SK-N-SH (cell line): Measurements from ENCODE around the gene CCNY. TPM values are rescaled to one million over a fixed set of nuclear protein-coding genes. Genes with fewer than 3 reads are reported as not detected.

Experiments
- CTCF ChIA-PET: fragments of 300-600, 350-600 bp; formaldehyde crosslinking; extraction: SDS; loops from one replicate; lab custom pipeline; 2021; lab: Yijun Ruan, JAX
- POLR2A ChIA-PET: fragments of 350-600 bp; sonication (Branson Sonifier 250); formaldehyde crosslinking; extraction: SDS; loops from one replicate; lab custom pipeline; 2020; ENCODE audit warnings: antibody characterized with exemption, inconsistent platforms; lab: Yijun Ruan, JAX
- DNase-seq: peaks from one replicate; pipeline ENCODE4 v3.0.0; 2012
- H2AFZ ChIP-seq: fragments of 200-600 bp; sonication (generic); 2 replicates; pipeline ENCODE4 v1.8.1; 2016; ENCODE audit warnings: antibody characterized with exemption, mild to moderate bottlenecking, low read depth
- H3F3A ChIP-seq: fragments of 200-600 bp; sonication (generic); replicated peaks from 2 replicates; pipeline ENCODE3; 2016; ENCODE audit warnings: antibody characterized with exemption, mild to moderate bottlenecking; ENCODE audit not compliant: insufficient read depth
- H3K27ac ChIP-seq, 2 experiments: fragments of 200-500 bp in 1 of 2; fragments of 200-600 bp in 1 of 2; sonication (Bioruptor generic) in 1 of 2; sonication (generic), shearing (Covaris generic) in 1 of 2; 2 replicates each; pipeline versions ENCODE4 v1.5.1 to v1.6.1; 2014 to 2016; ENCODE audit warnings: low read depth in 2 of 2, inconsistent platforms in 1 of 2, low read length in 1 of 2, mild to moderate bottlenecking in 1 of 2, mixed read lengths in 1 of 2
- H3K27me3 ChIP-seq: fragments of 200-600 bp; sonication (generic), shearing (Covaris generic); 2 replicates; pipeline ENCODE4 v1.6.1; 2016; ENCODE audit warnings: mixed run types; ENCODE audit not compliant: insufficient read depth
- H3K36me3 ChIP-seq, 2 experiments: fragments of 200-500 bp in 1 of 2; fragments of 200-600 bp in 1 of 2; sonication (Bioruptor generic) in 1 of 2; sonication (generic) in 1 of 2; replicated peaks in 1 of 2; 2 replicates each; pipeline versions ENCODE3 to v1.5.1; 2014 to 2016; ENCODE audit warnings: low read length in 1 of 2, mild to moderate bottlenecking in 1 of 2; ENCODE audit not compliant: insufficient read depth in 2 of 2, control insufficient read depth in 1 of 2
- H3K4me1 ChIP-seq, 2 experiments: fragments of 200-500 bp in 1 of 2; fragments of 200-600 bp in 1 of 2; sonication (Bioruptor generic) in 1 of 2; sonication (generic), shearing (Covaris generic) in 1 of 2; 2 replicates each; pipeline versions ENCODE4 v1.5.1 to v1.6.1; 2014 to 2016; ENCODE audit warnings: low read depth in 1 of 2, low read length in 1 of 2, mixed run types in 1 of 2; ENCODE audit not compliant: insufficient read depth in 2 of 2, control insufficient read depth in 1 of 2
- H3K4me2 ChIP-seq: fragments of 200-600 bp; sonication (generic), shearing (Covaris generic); 2 replicates; pipeline ENCODE4 v1.6.1; 2017; ENCODE audit warnings: mixed run types
- H3K4me3 ChIP-seq, 2 experiments: fragments of 200-500 bp in 1 of 2; fragments of 200-600 bp in 1 of 2; sonication (Bioruptor generic) in 1 of 2; sonication (generic), shearing (Covaris generic) in 1 of 2; 2 replicates each; pipeline versions ENCODE4 v1.5.1 to v1.8.1; 2014 to 2016; ENCODE audit warnings: low read depth in 2 of 2, inconsistent platforms in 1 of 2, low read length in 1 of 2, mild to moderate bottlenecking in 1 of 2, mixed read lengths in 1 of 2, moderate library complexity in 1 of 2
- H3K79me2 ChIP-seq: fragments of 200-600 bp; sonication (generic); 2 replicates; pipeline ENCODE4 v1.8.1; 2017; ENCODE audit warnings: mild to moderate bottlenecking; ENCODE audit not compliant: insufficient read depth
- H3K9ac ChIP-seq: fragments of 200-600 bp; sonication (generic); 2 replicates; pipeline ENCODE4 v1.6.1; 2017; ENCODE audit warnings: mixed run types
- H3K9me2 ChIP-seq: fragments of 200-600 bp; sonication (generic); 2 replicates; pipeline ENCODE4 v1.6.1; 2017; ENCODE audit warnings: mixed run types
- H3K9me3 ChIP-seq: fragments of 200-600 bp; sonication (generic); 2 replicates; pipeline ENCODE4 v1.6.1; 2017; ENCODE audit warnings: mixed run types, mild to moderate bottlenecking, moderate library complexity
- H4K20me1 ChIP-seq: fragments of 200-600 bp; sonication (generic); 2 replicates; pipeline ENCODE4 v1.6.1; 2017; ENCODE audit warnings: mild to moderate bottlenecking, mixed run types; ENCODE audit not compliant: insufficient read depth
- GATA2 ChIP-seq: sonication (generic); formaldehyde crosslinking; IDR thresholded peaks from 2 replicates; pipeline ENCODE4 v1.5.0; 2020; ENCODE audit warnings: mild to moderate bottlenecking, missing genetic modification reagents
- JUND ChIP-seq: IDR thresholded peaks from 2 replicates; pipeline ENCODE4 v1.4.0; 2012
- PBX3 ChIP-seq: IDR thresholded peaks from 2 replicates; pipeline ENCODE4; 2012
- POLR2AphosphoS5 ChIP-seq: IDR thresholded peaks from 2 replicates; pipeline ENCODE4 v1.6.1; 2012; ENCODE audit warnings: low read depth, low read length
- RAD21 ChIP-seq: IDR thresholded peaks from 2 replicates; pipeline ENCODE4 v1.6.1; 2012; ENCODE audit warnings: mild to moderate bottlenecking, low read length
- RCOR1 ChIP-seq: fragments of 150-350 bp; IDR thresholded peaks from 2 replicates; pipeline ENCODE4 v1.6.1; 2017; ENCODE audit warnings: antibody characterized with exemption, low read length
- REST ChIP-seq: IDR thresholded peaks from 2 replicates; pipeline ENCODE4 v1.6.1; 2012; ENCODE audit warnings: mild to moderate bottlenecking, low read depth, low read length, moderate library complexity
- SIN3A ChIP-seq: IDR thresholded peaks from 2 replicates; pipeline ENCODE4 v1.6.1; 2012; ENCODE audit warnings: low read depth, mild to moderate bottlenecking, low read length, moderate library complexity, borderline replicate concordance
- TAF1 ChIP-seq: IDR thresholded peaks from 2 replicates; pipeline ENCODE4 v1.6.1; 2012; ENCODE audit warnings: low read depth, mild to moderate bottlenecking, low read length, moderate library complexity, borderline replicate concordance
- TCF12 ChIP-seq: IDR thresholded peaks from 2 replicates; pipeline ENCODE4 v1.4.0; 2012
- TEAD4 ChIP-seq: IDR thresholded peaks from 2 replicates; pipeline ENCODE4 v1.4.0; 2012; ENCODE audit warnings: mild to moderate bottlenecking, borderline replicate concordance; ENCODE audit not compliant: insufficient read depth
- YY1 ChIP-seq: IDR thresholded peaks from 2 replicates; pipeline ENCODE4 v1.4.0; 2012; ENCODE audit warnings: low read depth, mild to moderate bottlenecking
- ZBTB33 ChIP-seq: IDR thresholded peaks from 2 replicates; pipeline ENCODE4 v1.4.0; 2012; ENCODE audit warnings: low read depth, borderline replicate concordance
- WGBS: methylation state at CpG from one replicate; pipeline ENCODE4 v1.1.6; 2017; ENCODE audit warnings: low lambda C conversion rate; 5-methylcytosine and 5-hydroxymethylcytosine counted together
- polyA plus RNA-seq, 3 experiments: library from polyadenylated mRNA; depleted of rRNA; stranded (reverse); fragments of >200 nt; gene quantifications; 2 replicates each; pipeline ENCODE4 v1.2.3, GENCODE V29; 2012

CCNY gene
- polyA plus RNA-seq, 1 of the 3 experiments (the other 2 are of a cell fraction): 29.4 TPM

- WGBS: 29% methylated on average over 2 of the region's 2 CpGs
- Histone ChIP-seq H3K4me2 (no peak overlapping the region), H3K27me3 (peaks cover 13% of the 10 kb centered on the region), H3K9me3 (no peaks in the 10 kb centered on the region), H3K27ac (no peak overlapping the region), H3K36me3 (no peaks in the 10 kb centered on the region), H3K4me1 (peaks cover 0 to 3% of the 10 kb centered on the region in 2 experiments; a peak in 1 of 4 replicates), H3K79me2 (no peaks in the 10 kb centered on the region), H3K9me2 (no peaks in the 10 kb centered on the region), H3K9ac (no peak overlapping the region), H3K4me3 (no peak overlapping the region), H4K20me1 (no peaks in the 10 kb centered on the region), H3F3A (no peaks in the 10 kb centered on the region), H2AFZ (no peak overlapping the region)
- ChIA-PET CTCF (interaction anchor here (0.9 to 1.8 kb wide), 5 partner anchors 10 to 374 kb away, joined by 3 to 6 read pairs (median 3); no protein-coding TSS in a partner anchor), POLR2A (no interaction called here)
- TF ChIP-seq JUND (no peak), TCF12 (no peak), ZBTB33 (no peak), REST (no peak), GATA2 (CRISPR knock-in tag) (no peak), RCOR1 (no peak), POLR2AphosphoS5 (no peak), SIN3A (no peak), YY1 (no peak), RAD21 (no peak), PBX3 (no peak), TAF1 (no peak), TEAD4 (no peak)
- no peak for DNase-seq
These were observed 276.8 kb downstream of the CCNY start for GRCh38 chr10:35613107-35613440.
